ENCODE results near the gene GPR157.
A peak's percentile ranks its signal among the peaks of the same experiment; 100 is the strongest.

GPR157 gene

DNA sequence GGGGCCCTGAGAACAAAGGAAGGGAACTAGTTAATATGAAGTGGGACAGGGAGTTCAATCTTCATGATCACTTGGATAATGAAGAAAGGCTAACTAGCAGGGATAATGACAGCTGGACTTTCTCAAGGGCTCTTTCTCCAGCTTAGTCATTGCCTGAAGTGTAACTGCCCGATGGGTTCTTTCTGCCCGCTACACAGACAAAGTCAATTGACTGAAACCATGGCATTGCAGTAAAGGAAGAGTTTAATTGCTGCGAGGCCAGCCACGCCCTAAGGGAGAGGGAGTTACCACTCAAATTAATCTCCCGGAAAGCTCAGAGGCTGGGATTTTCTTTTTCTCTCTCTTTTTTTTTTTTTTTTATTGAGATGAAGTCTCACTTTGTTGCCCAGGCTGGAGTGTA is 42.9 kb downstream of the GPR157 start:
- peak; percentile 81 for DNase-seq

DNA sequence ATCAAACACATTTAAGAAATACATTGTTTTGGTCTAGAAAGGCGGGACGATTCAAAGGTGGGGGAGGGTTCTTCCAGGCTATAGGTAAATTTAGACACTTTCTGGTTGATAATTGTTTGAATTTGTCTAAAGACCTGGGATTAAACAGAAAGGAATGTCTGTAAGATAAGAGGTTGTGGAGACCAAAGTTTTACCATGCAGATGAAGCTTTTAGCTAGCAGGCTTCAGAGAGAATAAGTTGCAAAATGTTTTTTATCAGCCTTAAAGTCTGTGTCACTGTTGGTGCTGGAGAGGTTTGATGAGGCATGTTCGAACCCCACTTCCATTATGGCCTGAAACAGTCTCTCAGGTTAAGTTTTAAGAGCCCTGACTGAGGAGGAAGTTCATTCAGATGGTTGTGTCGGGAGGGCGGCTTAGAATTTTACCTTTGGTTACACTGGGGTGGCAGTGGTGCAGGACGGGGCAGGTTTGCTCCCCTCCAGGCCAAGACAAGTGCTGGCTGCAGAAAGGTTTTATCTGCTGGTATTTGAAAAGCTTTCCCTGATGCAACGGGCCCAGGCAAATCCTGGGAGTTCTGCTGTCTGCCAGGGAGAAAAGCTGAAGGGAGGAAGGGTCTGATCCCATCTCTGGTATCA is 43.5 kb downstream of the GPR157 start:
- DNase-seq: no peak

DNA sequence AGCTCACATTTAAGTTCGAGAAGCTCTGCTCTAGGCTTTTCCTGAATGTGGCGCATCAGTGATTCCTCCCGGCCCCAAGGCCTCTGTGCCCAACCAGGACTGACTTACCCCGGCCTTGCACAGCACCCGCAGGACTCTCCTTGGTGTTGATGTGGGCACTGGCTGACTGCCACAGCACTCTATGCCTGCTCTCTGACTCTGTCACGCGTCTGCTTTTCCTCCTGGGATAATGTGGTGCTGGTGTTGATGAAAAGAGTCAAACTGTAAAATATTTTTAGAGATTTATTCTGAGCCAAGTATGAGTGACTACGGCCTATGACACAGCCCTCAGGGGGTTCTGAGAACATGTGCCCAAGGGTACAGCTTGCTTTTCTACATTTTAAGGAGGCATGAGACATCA is 44.0 kb downstream of the GPR157 start:
- DNase-seq: no peak

DNA sequence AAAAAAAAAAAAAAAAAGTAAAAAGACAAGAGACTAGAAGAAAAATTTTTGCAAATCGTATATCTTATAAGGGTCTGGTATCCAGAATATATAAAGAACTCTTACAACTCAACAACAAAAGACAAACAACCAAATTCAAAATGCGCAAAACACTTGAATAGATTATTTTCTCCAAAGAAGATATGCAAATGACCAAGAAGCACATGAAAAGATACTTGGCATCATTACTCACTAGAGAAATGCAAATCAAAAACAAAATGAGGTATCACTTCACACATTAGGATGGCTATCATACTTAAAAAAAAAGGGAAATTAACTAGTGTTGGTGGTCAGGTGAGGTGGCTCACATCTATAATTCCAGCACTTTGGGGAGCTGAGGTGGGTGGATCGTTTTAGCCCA is 47.4 kb downstream of the GPR157 start:
- DNase-seq: no peak

DNA sequence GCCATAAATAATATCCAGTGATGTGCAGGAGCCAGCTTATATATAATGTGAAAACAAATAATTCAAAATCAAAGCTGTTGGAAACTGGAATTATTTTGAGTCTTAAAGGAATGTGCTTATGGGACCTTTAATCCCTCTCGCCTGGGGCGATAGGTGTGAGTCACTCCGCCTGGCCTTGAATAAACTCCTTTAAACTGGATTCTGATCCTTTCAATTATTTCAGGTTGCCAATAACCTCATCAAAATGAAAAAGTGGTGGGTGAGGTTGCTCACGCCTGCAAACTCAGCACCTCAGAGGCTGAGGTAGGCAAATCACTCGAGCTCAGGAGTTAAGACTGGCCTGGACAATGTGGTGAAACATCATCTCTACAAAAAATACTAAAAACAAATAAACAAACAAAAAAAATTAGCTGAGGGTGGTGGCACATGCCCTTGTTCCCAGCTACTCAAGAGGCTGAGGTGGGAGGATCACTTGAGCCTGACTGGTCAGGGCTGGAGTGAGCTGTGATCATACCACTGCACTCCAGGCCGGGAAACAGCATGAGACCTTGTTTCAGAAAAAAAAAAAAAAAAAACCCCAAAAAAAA is 48.1 kb downstream of the GPR157 start:
- no peak for DNase-seq

DNA sequence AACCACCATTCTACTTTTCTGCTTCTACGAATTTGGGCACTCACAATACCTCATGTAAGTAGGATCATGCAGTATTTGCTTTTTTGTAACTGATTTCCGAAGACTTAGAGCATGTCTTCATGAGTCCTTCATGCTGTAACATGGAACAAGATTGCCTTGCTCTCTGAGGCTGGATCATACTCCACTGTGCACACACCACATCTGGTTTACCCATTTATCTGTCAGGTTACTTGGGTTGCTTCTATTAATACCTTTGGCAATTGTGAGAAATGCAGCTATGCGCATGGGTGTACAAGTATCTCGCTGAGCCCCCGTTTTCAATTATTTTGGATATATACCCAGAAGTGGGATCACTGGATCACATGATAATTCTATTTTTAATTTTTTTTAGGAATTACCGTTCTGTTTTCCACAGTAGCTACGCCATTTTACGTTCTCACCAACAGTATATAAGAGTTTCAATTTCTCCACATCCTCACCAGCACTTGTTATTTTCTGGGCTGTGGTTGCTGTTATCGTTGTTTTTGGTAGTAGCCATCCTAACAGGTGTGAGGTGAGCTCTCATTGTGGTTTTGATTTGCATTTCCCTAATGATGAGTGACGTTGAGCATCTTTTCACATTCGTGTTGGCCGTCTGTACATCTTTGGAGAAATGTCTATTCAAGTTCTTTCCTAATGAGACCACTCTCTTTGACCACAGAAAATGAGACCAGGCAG is 48.8 kb downstream of the GPR157 start:
- no peak for DNase-seq

DNA sequence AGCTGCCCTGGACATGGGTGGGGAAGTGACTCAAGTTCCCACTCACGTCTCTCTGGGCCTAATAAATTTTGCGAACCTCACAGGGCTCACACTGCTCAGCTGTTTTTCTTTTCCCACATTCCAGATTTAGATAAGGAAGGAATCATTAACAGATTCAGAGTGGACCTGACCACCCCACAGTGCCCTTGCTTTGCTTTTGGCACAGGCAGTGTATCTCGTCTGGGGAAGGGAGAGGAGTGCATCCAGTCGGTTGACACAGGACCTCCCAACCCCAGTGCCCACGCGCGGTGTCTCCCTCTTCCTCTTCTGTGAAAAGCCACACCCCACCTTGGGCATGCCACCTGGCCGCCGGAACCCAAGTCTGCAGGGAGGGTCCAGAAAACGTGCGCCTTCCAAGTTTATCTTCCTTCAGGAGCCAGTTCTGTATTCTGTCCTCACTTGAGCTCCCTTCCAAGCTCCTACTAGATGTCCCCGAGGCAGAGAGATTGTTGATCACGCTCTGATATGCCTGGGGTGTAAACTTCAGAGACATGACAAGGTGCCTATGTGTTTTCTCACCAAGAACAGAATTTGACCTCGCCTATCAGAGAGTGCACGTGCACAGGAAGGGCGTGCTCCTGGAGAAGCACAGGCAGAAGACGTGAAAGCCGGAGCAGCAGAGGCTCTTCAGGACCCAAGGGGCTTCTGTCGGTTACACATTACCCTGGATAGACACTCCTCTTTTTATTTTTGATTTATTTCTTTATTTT is 50.0 kb downstream of the GPR157 start:
- DNase-seq: no peak

DNA sequence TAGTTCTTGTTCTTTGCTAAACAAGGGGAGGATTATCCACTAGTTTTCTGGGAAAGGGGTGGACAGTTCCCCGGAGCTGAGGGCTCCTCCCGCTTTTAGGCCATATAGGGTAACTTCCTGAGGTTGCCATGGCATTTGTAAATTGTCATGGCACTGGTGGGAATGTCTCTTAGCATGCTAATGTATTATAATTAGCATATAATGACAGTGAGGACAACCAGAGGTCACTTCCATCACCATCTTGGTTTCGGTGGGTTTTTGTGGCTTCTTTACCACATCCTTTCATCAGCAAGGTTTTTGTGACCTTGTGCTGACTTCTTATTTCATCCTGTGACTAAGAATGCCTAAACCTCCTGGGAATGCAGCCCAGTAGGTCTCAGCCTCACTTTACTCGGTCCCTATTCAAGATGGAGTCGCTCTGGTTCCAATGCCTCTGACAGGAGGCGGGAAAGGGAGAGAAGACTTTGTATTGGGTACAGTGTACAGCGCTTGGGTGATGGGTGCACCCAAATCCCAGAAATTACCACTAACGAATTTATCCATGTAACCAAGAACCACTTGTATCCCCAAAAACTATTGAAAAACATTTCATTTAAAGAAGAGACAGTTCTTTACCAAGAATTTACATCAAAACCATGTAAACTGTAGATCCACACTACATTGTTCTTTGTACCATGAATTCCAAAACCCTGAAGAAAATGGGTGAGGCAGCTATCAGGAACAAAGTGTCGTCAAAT is 50.7 kb downstream of the GPR157 start:
- DNase-seq: no peak

DNA sequence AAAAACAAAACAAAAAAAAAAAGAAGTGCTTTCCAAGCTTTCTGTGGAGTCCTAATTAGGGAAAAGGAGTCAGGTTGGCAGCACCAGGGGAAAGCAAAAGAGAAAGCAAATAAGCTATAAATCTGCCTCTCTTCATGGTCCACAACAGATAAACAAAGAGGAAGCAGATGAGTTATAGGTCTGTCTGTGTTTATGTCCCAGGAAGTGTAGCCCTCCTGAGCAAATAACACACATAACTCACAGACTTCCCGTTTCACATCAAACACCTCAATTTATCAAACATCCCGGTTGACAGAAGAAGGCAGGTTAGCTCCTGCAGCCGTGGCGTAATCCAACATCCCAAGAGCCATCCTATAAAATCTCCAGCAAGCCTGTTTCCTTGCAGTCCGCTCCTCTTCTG is 53.9 kb downstream of the GPR157 start:
- DNase-seq: no peak

DNA sequence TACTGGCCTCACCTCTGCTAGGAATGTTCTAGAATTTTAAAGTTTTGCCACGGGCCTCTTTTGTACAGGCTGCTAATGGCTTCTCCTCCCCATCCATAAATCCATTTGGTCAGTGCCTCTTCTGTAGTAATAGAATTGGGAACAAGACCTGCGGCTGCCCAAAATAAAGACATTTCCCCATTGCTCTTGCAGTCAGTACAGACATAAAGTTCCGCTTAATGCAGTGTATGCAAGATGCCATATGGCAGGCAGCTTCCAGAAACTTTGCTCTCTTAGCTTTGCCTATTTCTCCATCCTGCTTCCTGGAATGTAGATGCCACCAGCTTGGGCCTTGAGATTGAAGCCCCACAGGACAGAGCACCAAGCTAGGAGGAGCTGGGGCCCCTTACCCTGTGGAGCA is 55.8 kb downstream of the GPR157 start:
- no peak for DNase-seq

DNA sequence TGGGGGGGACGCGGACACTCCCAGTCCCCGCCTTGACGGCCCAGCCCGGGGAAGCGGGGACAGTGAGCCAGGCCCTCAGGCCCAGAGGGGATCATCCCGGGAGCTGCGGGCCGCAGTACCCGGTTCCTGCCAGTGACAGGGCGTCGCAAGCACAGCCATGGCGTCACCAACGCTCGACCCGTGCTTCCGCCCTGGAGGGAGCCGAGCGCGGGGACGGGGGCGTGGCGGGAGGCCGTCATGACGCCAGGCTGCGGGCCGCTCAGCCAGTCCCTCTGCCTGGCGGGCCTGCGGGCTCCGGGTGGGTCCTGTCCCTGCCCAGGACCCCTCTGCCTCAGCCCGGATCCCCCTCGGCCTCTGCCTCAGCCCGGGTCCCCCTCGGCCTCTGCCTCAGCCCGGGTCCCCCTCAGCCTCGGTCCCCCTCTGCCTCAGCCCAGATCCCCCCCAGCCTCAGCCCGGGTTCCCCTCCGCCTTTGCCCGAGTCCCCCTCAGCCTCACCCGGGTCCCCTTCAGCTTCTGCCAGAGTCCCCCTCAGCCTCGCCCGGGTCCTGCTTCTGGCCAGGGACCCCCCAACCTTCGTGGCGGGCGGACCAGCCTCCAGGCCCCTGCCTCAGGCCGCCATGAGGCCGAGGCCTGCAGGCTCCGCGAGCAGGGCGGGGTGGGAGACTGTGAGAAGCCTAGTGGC is 57.2 kb downstream of the GPR157 start:
- no peak for DNase-seq

DNA sequence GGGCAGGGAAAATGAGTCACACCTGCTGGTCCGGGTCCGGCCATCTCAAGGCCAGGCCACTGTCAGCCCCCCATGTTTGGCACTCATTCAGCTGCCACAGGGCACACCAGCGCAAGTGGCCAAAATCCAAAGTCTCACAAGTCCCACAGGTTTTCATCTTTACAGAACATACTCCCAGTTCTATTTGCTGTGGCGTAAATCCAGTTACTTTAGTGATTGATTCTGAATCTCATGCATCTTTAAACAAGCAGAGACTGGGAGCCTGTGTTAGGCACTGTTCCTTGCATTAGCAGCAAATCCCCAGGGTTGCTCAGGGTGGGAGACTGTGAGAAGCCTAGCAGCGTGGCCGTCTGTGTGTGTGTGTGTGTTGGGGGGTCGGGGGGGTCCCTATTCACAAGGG is 58.4 kb downstream of the GPR157 start:
- DNase-seq: no peak

DNA sequence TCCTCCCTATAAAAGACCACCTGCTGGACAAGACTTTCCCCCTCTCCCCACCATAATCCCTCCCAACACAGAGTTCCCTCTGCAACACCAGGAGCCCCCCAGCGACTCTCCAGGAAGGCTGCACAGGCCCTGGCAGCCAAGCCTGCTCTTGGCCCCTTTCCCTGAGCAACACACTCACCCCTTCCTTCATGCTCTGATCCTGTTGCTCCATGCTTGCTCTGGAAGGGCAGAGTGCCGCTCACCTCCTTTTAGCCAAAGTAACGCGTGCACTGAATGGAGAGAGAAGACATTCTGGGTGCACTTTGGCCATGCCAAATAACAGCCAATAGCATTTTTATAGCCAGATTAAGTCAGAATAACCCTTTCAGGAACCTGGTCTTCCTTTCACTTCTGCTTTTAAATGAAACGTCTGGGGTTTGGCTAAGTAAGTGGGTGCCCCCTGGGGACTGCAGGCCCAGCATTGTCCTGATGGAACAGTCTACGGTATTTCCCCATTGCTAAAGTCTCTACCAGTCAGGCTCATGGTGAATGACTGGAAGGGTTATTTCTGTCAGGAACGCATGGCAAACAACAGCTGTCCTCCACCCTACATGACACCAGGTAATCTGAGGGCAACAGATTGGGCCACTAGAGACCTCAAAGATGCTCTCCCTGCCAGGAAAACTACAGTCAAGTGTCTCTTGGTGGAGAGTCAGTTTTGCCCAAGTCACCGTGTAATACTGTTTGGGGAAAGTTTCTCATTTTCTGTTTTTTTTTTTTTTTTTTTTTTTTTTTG is 59.4 kb downstream of the GPR157 start, which contains the start of gene SLC2A5:
Gene SLC2A5 (minus strand): TSS at position 310 of the 775 bp plus-strand sequence. CDS start 99 bp downstream, at position 211.
- peak; percentile 85 for DNase-seq

DNA sequence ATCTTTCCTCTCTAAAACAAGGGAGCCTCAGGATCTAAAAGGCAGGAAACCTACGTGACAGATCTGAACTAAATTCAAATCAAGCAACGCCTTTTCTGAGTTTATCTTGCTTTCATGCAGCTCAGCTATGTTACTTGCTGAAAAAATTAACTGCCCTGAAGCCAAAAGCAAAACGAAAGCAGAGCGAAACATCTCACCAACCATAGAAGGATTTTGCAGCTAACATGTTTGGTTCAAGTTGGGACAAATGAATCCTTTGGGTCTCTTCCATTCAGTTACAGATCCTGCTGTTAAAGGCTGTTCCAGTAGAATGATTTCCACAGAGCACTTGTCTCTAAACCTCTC is 59.9 kb downstream of the GPR157 start:
- no peak for DNase-seq

DNA sequence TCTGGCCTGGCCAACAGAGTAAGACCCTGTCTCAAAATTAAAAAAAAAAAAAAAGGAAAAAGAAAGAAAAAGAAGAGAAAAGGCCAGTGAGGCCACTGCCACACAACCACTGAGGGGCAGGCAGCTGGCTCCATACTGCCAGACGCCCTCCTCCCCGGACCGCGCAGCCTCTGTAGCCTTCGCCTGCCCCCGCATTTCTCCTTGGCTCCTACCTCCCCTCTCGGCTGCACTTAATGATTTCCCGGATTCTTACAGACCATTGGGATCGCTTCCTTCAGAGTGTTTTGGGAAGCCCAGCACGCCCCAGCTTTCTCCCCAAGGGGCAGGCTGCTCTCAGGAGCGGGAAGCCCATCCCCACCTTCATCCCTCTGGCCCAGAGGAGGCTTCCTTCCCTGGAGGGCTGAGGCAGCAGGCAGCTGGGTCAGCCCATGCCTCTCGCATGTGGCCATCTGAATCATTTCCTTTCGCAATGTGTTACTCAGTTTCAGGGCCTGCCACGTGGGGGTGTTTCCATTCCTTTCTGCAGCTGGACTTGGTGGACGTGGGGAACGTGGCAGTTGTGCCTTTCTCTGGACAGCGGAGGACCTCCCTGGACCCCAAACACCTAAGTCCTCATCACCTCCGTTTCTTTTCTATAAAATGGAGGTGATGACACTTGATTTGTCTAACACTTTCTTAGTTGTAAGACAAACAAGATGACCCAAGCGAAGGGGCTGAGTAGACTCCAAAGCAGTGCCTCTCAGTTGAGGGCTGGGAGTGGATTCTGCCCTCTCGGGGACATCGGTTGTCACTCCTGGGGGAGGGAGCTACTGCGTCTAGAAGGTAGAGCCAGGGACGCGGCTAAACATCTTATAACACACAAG is 61.7 kb downstream of the GPR157 start:
- DNase-seq: no peak

DNA sequence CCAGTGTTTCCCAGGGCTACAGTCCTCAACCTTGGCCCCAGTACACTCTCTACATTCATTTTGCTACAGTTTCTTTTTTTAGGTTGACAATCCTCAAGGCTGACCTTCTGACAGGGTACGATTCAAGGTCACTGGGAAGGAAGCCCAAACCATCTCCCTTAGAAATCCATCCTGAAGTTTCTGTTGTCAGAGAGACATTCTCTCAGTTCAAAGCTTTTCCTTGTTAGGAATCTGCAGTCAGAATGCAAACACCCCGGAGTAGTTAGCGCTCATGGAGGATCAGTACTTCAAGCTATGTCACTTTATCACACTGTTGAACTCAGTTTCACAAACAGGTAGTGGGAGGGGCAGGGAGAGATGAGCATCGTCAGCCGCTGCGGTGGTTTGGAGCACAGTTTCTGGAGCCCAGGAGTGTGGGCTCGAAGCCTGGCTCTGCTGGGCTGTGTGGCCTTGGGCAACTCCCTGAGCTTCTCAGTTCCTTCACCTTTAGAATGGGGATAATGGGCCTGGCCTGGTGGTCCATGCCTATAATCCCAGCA is 63.6 kb downstream of the GPR157 start:
- DNase-seq: no peak

DNA sequence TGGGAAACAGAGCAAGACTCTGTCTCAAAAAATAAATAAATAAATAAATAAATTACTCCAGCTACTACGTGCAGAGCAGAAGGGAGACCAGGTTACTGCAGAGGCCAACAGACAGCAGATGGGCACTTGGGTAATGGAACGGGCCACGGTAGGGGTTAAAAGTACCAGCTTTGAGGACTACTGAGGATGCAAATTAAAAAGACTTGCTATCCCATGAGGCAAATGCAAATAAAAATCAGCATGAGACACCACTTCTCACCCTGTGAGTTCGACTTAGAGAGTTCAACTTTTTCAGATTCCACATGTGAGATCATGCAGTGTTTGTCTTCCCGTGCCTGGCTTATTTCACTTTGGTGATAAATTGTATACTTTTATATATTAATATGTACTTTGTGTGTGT is 66.1 kb downstream of the GPR157 start:
- peak; percentile 73 for DNase-seq

DNA sequence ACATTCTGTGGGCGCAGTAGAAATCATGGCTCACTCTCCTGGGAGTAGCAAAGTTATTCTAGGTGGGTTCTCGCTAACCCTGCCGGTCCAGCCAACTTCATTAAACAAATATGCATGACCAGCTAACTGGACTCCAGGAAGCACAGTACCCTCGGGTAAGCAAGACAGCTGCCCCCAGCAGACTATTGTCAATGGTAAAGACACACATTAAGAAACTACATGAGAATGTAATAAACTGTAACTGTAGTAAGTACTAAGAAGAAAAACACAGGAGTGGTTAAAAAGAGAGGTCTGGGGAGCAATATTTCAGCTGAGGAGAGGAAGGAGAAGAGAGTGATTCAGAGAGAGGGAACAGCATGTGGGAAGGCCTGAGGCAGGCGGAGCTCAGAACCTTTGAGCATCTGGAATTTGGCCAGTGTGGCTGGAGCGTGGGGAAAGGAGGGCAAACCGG is 66.9 kb downstream of the GPR157 start:
- DNase-seq: no peak

DNA sequence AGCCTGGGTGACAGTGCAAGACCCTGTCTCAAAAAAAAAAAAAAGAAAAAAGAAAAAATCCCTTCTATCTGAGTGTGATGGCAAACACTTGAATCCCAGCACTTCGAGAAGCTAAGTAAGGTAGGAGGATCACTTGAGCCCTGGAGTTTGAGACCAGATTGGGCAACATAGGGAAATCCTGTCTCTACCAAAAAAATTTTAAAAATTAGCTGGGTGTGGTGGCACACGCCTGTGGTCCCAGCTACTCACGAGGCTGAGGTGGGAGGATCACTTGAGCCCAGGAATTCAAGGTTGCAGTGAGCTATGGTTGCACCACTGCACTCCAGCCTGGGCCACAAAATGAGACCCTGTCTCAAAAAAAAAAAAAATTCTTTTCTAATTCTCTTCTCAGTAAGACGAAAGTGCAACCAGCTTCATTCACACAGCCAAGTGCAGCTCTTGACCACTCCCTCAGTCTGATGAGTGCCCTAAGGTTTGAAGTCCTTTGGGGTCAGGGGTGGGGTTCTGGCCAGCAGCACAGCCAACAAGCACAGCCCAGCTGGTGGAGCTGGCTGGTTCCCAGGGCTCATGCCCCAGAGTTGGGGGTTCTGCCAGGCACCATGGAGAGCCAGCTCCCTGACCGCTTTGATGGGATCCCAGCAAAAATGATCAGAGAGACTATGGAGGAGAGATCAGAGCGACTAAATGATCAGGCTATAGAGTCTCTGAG is 67.5 kb downstream of the GPR157 start:
- DNase-seq: no peak

All from NCI-H524 treated with DMSO at 0.1 percent for 48 hours (cell line).